Activated CD8-positive, alpha-beta T cell treated with anti-CD3 and anti-CD28 coated beads for 36 hours (primary cell): ENCODE measurements around the gene ANKUB1. TPM values are rescaled to one million over a fixed set of nuclear protein-coding genes. Genes with fewer than 3 reads are reported as not detected.

Source experiments
- ATAC-seq: fragments of 200-7000 bp; cut with Tn5 transposase; one replicate; pipeline ENCODE4 v1.10.0; 2021; ENCODE audit warnings: mild to moderate bottlenecking, moderate library complexity
- CTCF ChIA-PET: fragments of 350-600 bp; sonication (Branson Sonifier 250); formaldehyde crosslinking; loops from one replicate; lab custom pipeline; 2021; ENCODE audit warnings: antibody characterized with exemption; lab: Charles Lee
- POLR2A ChIA-PET: fragments of 350-600 bp; sonication (Branson Sonifier 250); formaldehyde crosslinking; loops from one replicate; lab custom pipeline; 2021; ENCODE audit warnings: antibody characterized with exemption; lab: Charles Lee
- DNase-seq: peaks from one replicate; pipeline ENCODE4 v3.0.0-alpha.2; 2020
- H3K27ac Mint-ChIP-seq: one replicate; pipeline ENCODE4 v1.8.0; 2021; ENCODE audit warnings: mild to moderate bottlenecking, mixed read lengths
- H3K27me3 Mint-ChIP-seq: one replicate; pipeline ENCODE4 v1.8.0; 2021; ENCODE audit warnings: mixed read lengths
- H3K36me3 Mint-ChIP-seq: one replicate; pipeline ENCODE4 v1.8.0; 2021; ENCODE audit warnings: low read depth, mixed read lengths
- H3K4me1 Mint-ChIP-seq: one replicate; pipeline ENCODE4 v1.8.0; 2021; ENCODE audit warnings: low read depth, mixed read lengths
- H3K4me3 Mint-ChIP-seq: one replicate; pipeline ENCODE4 v1.8.0; 2021; ENCODE audit warnings: mild to moderate bottlenecking, moderate library complexity, mixed read lengths
- H3K9me3 Mint-ChIP-seq: one replicate; pipeline ENCODE4 v1.8.0; 2021; ENCODE audit warnings: mixed read lengths
- CTCF ChIP-seq: fragments of 200-600 bp; IDR thresholded peaks from one replicate; pipeline ENCODE4 v1.8.0; 2022; ENCODE audit warnings: antibody characterized with exemption, mild to moderate bottlenecking
- intact Hi-C: fragments of 100-400 bp; cut with micrococcal nuclease; formaldehyde crosslinking; loops from one replicate; pipeline ENCODE4 v1.10.0; 2022
- total RNA-seq, 2 experiments: library from RNA; stranded (reverse); gene quantifications; one replicate each; pipeline ENCODE4 v1.2.3, GENCODE V29; 2021

Gene ANKUB1
- total RNA-seq, 2 experiments from 2014 or later, result not detected

GRCh38 chr3:149739396-149739795 lies 53.0 kb downstream of the ANKUB1 start:
- H3K4me3 Mint-ChIP-seq, result no peak overlapping the region
- ATAC-seq (no peak), DNase-seq (no peak)
- ChIA-PET CTCF (no interaction called here), POLR2A (interaction anchor here (1.0 to 1.5 kb wide), 2 partner anchors 12 to 35 kb away, joined by 3 read pairs; no protein-coding TSS in a partner anchor)
- peaks cover 11% of the 10 kb centered on the region for H3K36me3 Mint-ChIP-seq
- no peaks in the 10 kb centered on the region for H3K9me3 Mint-ChIP-seq
- H3K27ac Mint-ChIP-seq, result no peak overlapping the region
- TF ChIP-seq CTCF, result no peak
- H3K27me3 Mint-ChIP-seq, result no peaks in the 10 kb centered on the region
- no peaks in the 10 kb centered on the region for H3K4me1 Mint-ChIP-seq
- intact Hi-C loops, result no loop called here

- CTCF ChIA-PET, result no interaction called here
- no peaks in the 10 kb centered on the region for H3K4me1 Mint-ChIP-seq
- no peaks in the 10 kb centered on the region for H3K27me3 Mint-ChIP-seq
- ATAC-seq (no peak), DNase-seq (no peak)
- H3K4me3 Mint-ChIP-seq, result no peak overlapping the region
- peaks cover 10% of the 10 kb centered on the region for H3K36me3 Mint-ChIP-seq
- H3K9me3 Mint-ChIP-seq, result no peaks in the 10 kb centered on the region
- POLR2A ChIA-PET, result interaction anchor here (1.0 kb wide), 1 partner anchor 12 kb away, joined by 3 read pairs; no protein-coding TSS in a partner anchor
- no peak for TF ChIP-seq CTCF
- intact Hi-C loops, result no loop called here
- H3K27ac Mint-ChIP-seq, result no peak overlapping the region
Observed at GRCh38 chr3:149738876-149739275, 53.5 kb downstream of the ANKUB1 start.

- Mint-ChIP-seq H3K4me3 (no peak overlapping the region), H3K27ac (no peak overlapping the region), H3K4me1 (no peaks in the 10 kb centered on the region), H3K36me3 (peaks cover 7% of the 10 kb centered on the region), H3K9me3 (no peaks in the 10 kb centered on the region), H3K27me3 (no peaks in the 10 kb centered on the region)
- no peak for ATAC-seq
- TF ChIP-seq CTCF, result no peak
- ChIA-PET CTCF (interaction anchor here (1.2 to 2.5 kb wide), 2 partner anchors 15 to 20 kb away, joined by 3 to 7 read pairs; partner anchors contain the start of gene COMMD2), POLR2A (interaction anchor here (0.9 kb wide), 1 partner anchor 15 kb away, joined by 3 read pairs; the partner anchor contains the start of gene COMMD2)
- no peak for DNase-seq
- intact Hi-C loops, result no loop called here
Observed at GRCh38 chr3:149736953-149737205, 55.5 kb downstream of the ANKUB1 start.

GRCh38 chr3:149736175-149736952 lies 56.0 kb downstream of the ANKUB1 start:
- ChIA-PET POLR2A (interaction anchor here (0.9 kb wide), 1 partner anchor 16 kb away, joined by 3 read pairs; the partner anchor contains the start of gene COMMD2), CTCF (interaction anchor here (1.2 to 2.5 kb wide), 2 partner anchors 15 to 19 kb away, joined by 3 to 7 read pairs; partner anchors contain the start of gene COMMD2)
- TF ChIP-seq CTCF, result no peak
- H3K4me1 Mint-ChIP-seq, result no peaks in the 10 kb centered on the region
- H3K9me3 Mint-ChIP-seq, result no peaks in the 10 kb centered on the region
- intact Hi-C loops, result no loop called here
- no peak overlapping the region for H3K4me3 Mint-ChIP-seq
- ATAC-seq (no peak), DNase-seq (no peak)
- peaks cover 4% of the 10 kb centered on the region for H3K36me3 Mint-ChIP-seq
- no peaks in the 10 kb centered on the region for H3K27me3 Mint-ChIP-seq
- H3K27ac Mint-ChIP-seq, result no peak overlapping the region

GRCh38 chr3:149732234-149732633 lies 60.1 kb downstream of the ANKUB1 start:
- CTCF ChIA-PET, result no interaction called here
- ATAC-seq, result no peak
- intact Hi-C loops, result no loop called here
- no peak overlapping the region for H3K27ac Mint-ChIP-seq
- no peak overlapping the region for H3K4me3 Mint-ChIP-seq
- TF ChIP-seq CTCF, result no peak
- no peak for DNase-seq
- no peaks in the 10 kb centered on the region for H3K9me3 Mint-ChIP-seq
- no peaks in the 10 kb centered on the region for H3K27me3 Mint-ChIP-seq
- peaks cover 1% of the 10 kb centered on the region for H3K36me3 Mint-ChIP-seq
- H3K4me1 Mint-ChIP-seq, result no peaks in the 10 kb centered on the region
- POLR2A ChIA-PET, result no interaction called here
